ENCODE results near the gene RPL32. TPM values are rescaled to one million over a fixed set of nuclear protein-coding genes. Genes with fewer than 3 reads are reported as not detected.

Gene RPL32
- total and polyA plus RNA-seq, 9 of the 15 experiments (the other 6 are each of a cell fraction or from before 2014, with no cell fraction given), result 2,738 to 6,200 (median 4,286) TPM

GRCh38 chr3:12879191-12879815, 37.9 kb upstream of the RPL32 start (continued):
- TF ChIP-seq ZNF407 (IDR thresholded peaks at IDR 0.05; ENCODE audit: low read depth) (no peak), DACH1 (IDR thresholded peaks at IDR 0.05; ENCODE audit: partially characterized antibody) (no peak), MTA1 (IDR thresholded peaks at IDR 0.05; ENCODE audit: borderline replicate concordance) (no peak), ZBED1 (IDR thresholded peaks at IDR 0.05) (no peak), ELF2 (CRISPR knock-in tag; IDR thresholded peaks at IDR 0.05) (no peak), LCOR (CRISPR knock-in tag; IDR thresholded peaks at IDR 0.05) (no peak), GATAD2A (IDR thresholded peaks at IDR 0.05) (no peak), ZNF395 (CRISPR knock-in tag; IDR thresholded peaks at IDR 0.05) (peak; percentile 88; the same call in 1 of the 2 replicates), ELF1 (tag; IDR thresholded peaks at IDR 0.05) (no peak), RUNX1 (IDR thresholded peaks at IDR 0.05; ENCODE audit: low read depth) (no peak), MLLT1 (IDR thresholded peaks at IDR 0.05) (no peak), FUS (optimal IDR thresholded peaks at IDR 0.05; ENCODE audit: low read depth, low read length) (no peak), ESRRB (CRISPR knock-in tag; IDR thresholded peaks at IDR 0.05; ENCODE audit: borderline replicate concordance) (no peak)
- TF ChIP-seq, protein P1, sequence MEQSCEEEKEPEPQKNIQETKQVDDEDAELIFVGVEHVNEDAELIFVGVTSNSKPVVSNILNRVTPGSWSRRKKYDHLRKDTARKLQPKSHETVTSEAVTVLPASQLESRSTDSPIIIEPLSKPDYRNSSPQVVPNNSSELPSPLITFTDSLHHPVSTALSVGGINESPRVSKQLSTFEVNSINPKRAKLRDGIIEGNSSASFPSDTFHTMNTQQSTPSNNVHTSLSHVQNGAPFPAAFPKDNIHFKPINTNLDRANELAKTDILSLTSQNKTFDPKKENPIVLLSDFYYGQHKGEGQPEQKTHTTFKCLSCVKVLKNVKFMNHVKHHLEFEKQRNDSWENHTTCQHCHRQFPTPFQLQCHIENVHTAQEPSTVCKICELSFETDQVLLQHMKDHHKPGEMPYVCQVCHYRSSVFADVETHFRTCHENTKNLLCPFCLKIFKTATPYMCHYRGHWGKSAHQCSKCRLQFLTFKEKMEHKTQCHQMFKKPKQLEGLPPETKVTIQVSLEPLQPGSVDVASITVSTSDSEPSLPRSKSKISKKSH (CRISPR knock-in tag; IDR thresholded peaks at IDR 0.05), result no peak
